Left renal pelvis (tissue), 4 donors: ENCODE data around the gene POLD4. TPM values are rescaled to one million over a fixed set of nuclear protein-coding genes. Genes with fewer than 3 reads are reported as not detected.

Experiments
- DNase-seq, 4 donors: peaks; one replicate each; pipeline ENCODE4 v3.0.0-alpha.2; 2013; ENCODE audit warnings: low read depth in 4 of 4, low spot score in 3 of 4
- polyA plus RNA-seq, 4 donors: library from polyadenylated mRNA; unstranded; fragments of 120-200 nt; gene quantifications; one replicate each; pipeline ENCODE4 v1.2.1, GENCODE V29; 2013; ENCODE audit not compliant: insufficient read length in 4 of 4

Gene POLD4
- polyA plus RNA-seq, 4 donors: 18.5 to 36.3 (median 22.3) TPM

GRCh38 chr11:67372321-67372992 is 19.1 kb upstream of the POLD4 start:
- no peak for DNase-seq

- DNase-seq: no peak
Observed at GRCh38 chr11:67371911-67372320, 18.6 kb upstream of the POLD4 start.

- DNase-seq: no peak
Observed at GRCh38 chr11:67371189-67371910, 18.0 kb upstream of the POLD4 start.

GRCh38 chr11:67370351-67371076 is 17.2 kb upstream of the POLD4 start:
- DNase-seq: no peak

GRCh38 chr11:67369801-67370284 is 16.5 kb upstream of the POLD4 start:
- DNase-seq: no peak

- DNase-seq: no peak
Observed at GRCh38 chr11:67369275-67369674, 15.9 kb upstream of the POLD4 start.

- DNase-seq: no peak
Observed at GRCh38 chr11:67368621-67369020, 15.3 kb upstream of the POLD4 start.

GRCh38 chr11:67367761-67368227 is 14.4 kb upstream of the POLD4 start:
- DNase-seq: no peak

GRCh38 chr11:67366961-67367760 is 13.8 kb upstream of the POLD4 start:
- DNase-seq: no peak

GRCh38 chr11:67366546-67366945 is 13.2 kb upstream of the POLD4 start:
- no peak for DNase-seq

GRCh38 chr11:67365736-67366444 is 12.5 kb upstream of the POLD4 start:
- no peak for DNase-seq

- DNase-seq: no peak
Observed at GRCh38 chr11:67364783-67365722, 11.7 kb upstream of the POLD4 start.

GRCh38 chr11:67364169-67364568 is 10.8 kb upstream of the POLD4 start:
- DNase-seq: no peak

- DNase-seq: no peak
Observed at GRCh38 chr11:67357831-67358670, 4.7 kb upstream of the POLD4 start.

- DNase-seq: no peak
Observed at GRCh38 chr11:67356864-67357561, 3.7 kb upstream of the POLD4 start.

- DNase-seq: no peak
Observed at GRCh38 chr11:67356387-67356863, 3.1 kb upstream of the POLD4 start.

- DNase-seq: no peak
Observed at GRCh38 chr11:67355794-67356386, 2.5 kb upstream of the POLD4 start.
